Right lobe of liver (tissue), 6 donors: ENCODE data around the gene MT4. TPM values are rescaled to one million over a fixed set of nuclear protein-coding genes. Genes with fewer than 3 reads are reported as not detected.

Source experiments
- ATAC-seq, 4 donors: fragments of 200-7000 bp; cut with Tn5 transposase; one replicate each; pipeline ENCODE4 v1.9.1; 2020; ENCODE audit warnings: mild to moderate bottlenecking in 4 of 4, moderate library complexity in 4 of 4
- DNase-seq, 3 donors: peaks; one replicate each; pipeline ENCODE4 v3.0.0-alpha.2; 2020
- H3K27ac ChIP-seq, 3 donors: fragments of 200-600 bp; one replicate each; pipeline ENCODE4 v1.8.0; 2022
- H3K27me3 ChIP-seq, 2 donors: fragments of 200-600 bp; one replicate each; pipeline ENCODE4 v1.8.0; 2022
- H3K36me3 ChIP-seq, 4 donors: fragments of 200-600 bp; sonication (generic) in 1 of 4; one replicate each; pipeline versions ENCODE4 v1.5.1 to v1.8.0; 2017 to 2022; ENCODE audit warnings: control low read depth in 1 of 4
- H3K4me1 ChIP-seq, 4 donors: fragments of 200-600 bp; sonication (generic) in 1 of 4; one replicate each; pipeline versions ENCODE4 v1.5.1 to v1.8.0; 2017 to 2022; ENCODE audit warnings: control low read depth in 1 of 4
- H3K4me3 ChIP-seq, 3 donors: fragments of 200-600 bp; one replicate each; pipeline ENCODE4 v1.8.0; 2022
- H3K9me3 ChIP-seq, 4 donors: fragments of 200-600 bp; sonication (generic) in 1 of 4; one replicate each; pipeline versions ENCODE4 v1.5.1 to v1.8.0; 2017 to 2022; ENCODE audit warnings: control low read depth in 1 of 4
- POLR2A ChIP-seq: fragments of 450-650 bp; IDR thresholded peaks from one replicate; pipeline ENCODE4 v1.6.1; 2017; ENCODE audit warnings: antibody characterized with exemption, mild to moderate bottlenecking
- WGBS: methylation state at CpG from one replicate; pipeline ENCODE4 v1.1.6; 2018; ENCODE audit warnings: low coverage, low lambda C conversion rate; ENCODE audit not compliant: insufficient coverage; ENCODE audit errors: missing lambda C conversion rate; 5-methylcytosine and 5-hydroxymethylcytosine counted together
- intact Hi-C, 2 donors: fragments of 100-400 bp; cut with DNase I; formaldehyde crosslinking; loops; one replicate each; pipeline versions ENCODE4 v1.11.2 to v1.14.1; 2022
- total RNA-seq, 6 experiments: library from RNA; depleted of rRNA in 2 of 6; stranded (reverse); fragments of >200 nt in 2 of 6; fragmentation: NEBNext Ultra II Directional in 3 of 6; extraction: Animal tissue kit (Norgen Biotek cat#: 25700) in 3 of 6; gene quantifications; one replicate each; pipeline versions ENCODE4 v1.1.0 to v1.2.4, GENCODE V29; 2016 to 2023
- TF ChIP-seq, protein P1 (sequence below), 4 donors: fragments of 200-600 bp in 3 of 4; fragments of 450-650 bp in 1 of 4; IDR thresholded peaks; one replicate each; pipeline versions ENCODE4 v1.5.1 to v1.8.0; 2016 to 2022; ENCODE audit warnings: antibody characterized with exemption in 4 of 4, mild to moderate bottlenecking in 2 of 4
- donor health status: DM: no; HTN: yes; CAD: no.
- donor health status: DM: no; HTN: no; CAD: no.
- donor health status: DM: no; HTN: no; CAD: no.
- donor health status: DM: no; HTN: yes; CAD: no.
- donor health status: DM: no; HTN: yes; CAD: no.

The MT4 gene
- total RNA-seq, 6 experiments from 2014 or later: not detected

DNA sequence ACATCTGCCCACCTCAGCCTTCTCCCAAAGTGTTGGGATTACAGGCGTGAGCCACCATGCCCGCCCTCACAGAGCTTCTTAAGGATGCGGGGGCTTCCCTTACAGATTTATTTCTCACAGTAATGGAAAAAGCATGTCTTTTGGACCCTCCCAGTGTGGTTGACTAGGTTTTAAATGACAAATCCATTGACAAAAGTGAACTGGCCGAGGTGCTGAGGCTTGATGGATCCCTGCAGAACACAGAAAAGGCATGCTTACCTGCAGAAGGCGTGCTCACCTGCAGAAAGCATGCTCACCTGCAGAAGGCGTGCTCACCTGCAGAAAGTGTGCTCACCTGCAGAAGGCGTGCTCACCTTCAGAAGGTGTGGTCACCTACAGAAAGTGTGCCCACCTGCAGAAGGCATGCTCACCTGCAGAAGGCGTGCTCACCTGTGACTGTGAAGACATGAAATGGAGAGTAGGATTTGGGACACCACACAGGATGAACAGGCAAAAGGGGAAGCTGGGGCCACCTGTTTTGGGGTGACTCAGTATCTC is 30.0 kb upstream of the MT4 start:
- Histone ChIP-seq H3K4me3 (no peak overlapping the region), H3K27ac (no peak overlapping the region), H3K4me1 (no peaks in the 10 kb centered on the region), H3K27me3 (no peaks in the 10 kb centered on the region), H3K9me3 (no peaks in the 10 kb centered on the region), H3K36me3 (no peaks in the 10 kb centered on the region)
- ATAC-seq: no peak
- WGBS: 80% methylated on average over 8 of the region's 8 CpGs
- TF ChIP-seq POLR2A: no peak
- TF ChIP-seq, protein P1, sequence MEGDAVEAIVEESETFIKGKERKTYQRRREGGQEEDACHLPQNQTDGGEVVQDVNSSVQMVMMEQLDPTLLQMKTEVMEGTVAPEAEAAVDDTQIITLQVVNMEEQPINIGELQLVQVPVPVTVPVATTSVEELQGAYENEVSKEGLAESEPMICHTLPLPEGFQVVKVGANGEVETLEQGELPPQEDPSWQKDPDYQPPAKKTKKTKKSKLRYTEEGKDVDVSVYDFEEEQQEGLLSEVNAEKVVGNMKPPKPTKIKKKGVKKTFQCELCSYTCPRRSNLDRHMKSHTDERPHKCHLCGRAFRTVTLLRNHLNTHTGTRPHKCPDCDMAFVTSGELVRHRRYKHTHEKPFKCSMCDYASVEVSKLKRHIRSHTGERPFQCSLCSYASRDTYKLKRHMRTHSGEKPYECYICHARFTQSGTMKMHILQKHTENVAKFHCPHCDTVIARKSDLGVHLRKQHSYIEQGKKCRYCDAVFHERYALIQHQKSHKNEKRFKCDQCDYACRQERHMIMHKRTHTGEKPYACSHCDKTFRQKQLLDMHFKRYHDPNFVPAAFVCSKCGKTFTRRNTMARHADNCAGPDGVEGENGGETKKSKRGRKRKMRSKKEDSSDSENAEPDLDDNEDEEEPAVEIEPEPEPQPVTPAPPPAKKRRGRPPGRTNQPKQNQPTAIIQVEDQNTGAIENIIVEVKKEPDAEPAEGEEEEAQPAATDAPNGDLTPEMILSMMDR (IDR thresholded peaks at IDR 0.05): no peak
- DNase-seq: no peak
- intact Hi-C loops: no loop called here

DNA sequence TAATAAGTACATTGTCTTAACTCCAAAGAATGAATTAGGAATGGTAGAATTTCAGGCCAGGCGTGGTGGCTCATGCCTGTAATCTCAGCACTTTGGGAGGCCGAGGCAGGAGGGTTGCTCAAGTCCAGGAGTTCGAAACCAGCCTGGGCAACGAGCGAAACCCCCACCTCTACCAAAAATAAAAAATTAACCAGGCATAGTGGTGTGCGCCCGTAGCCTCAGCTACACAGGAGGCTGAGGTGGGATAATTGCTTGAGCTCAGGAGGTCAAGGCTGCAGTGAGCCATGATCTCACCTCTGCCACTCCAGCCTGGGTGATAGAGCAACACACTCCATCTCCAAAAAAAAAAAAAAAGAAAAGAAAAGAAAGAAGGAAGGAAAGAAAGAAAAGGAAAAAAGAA is 26.5 kb upstream of the MT4 start:
- Histone ChIP-seq H3K27ac (no peak overlapping the region), H3K4me1 (no peaks in the 10 kb centered on the region), H3K9me3 (no peaks in the 10 kb centered on the region), H3K4me3 (no peak overlapping the region), H3K27me3 (no peaks in the 10 kb centered on the region), H3K36me3 (no peaks in the 10 kb centered on the region)
- DNase-seq (no peak), ATAC-seq (no peak)
- TF ChIP-seq POLR2A: no peak
- TF ChIP-seq, protein P1 (IDR thresholded peaks at IDR 0.05): no peak
- intact Hi-C loops: no loop called here
- 81% methylated on average over 7 of the region's 7 CpGs for WGBS

DNA sequence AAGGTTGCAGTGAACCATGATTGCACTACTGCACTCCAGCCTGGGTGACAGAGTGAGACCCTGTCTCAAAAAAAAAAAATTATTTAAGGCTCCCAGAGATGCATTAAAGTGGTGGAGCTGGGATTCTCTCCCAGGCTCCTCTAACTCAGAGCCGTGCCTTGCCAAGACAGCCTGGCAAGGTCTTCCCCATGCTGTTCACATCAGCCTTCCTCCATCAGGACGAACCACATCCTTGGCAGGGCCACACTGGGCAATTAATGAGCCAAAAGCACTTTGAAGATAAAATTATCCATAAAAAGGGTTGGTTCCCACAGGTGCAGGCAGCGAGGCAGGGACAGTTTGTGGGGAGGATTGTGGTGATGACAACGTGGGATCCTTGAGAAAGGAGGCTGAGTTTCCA is 25.2 kb upstream of the MT4 start:
- ATAC-seq: no peak
- H3K9me3 ChIP-seq: no peaks in the 10 kb centered on the region
- no peak overlapping the region for H3K27ac ChIP-seq
- no peak for DNase-seq
- no peaks in the 10 kb centered on the region for H3K4me1 ChIP-seq
- no peaks in the 10 kb centered on the region for H3K36me3 ChIP-seq
- H3K4me3 ChIP-seq: no peak overlapping the region
- H3K27me3 ChIP-seq: no peaks in the 10 kb centered on the region
- TF ChIP-seq, protein P1 (IDR thresholded peaks at IDR 0.05): no peak
- TF ChIP-seq POLR2A: no peak
- intact Hi-C loops: no loop called here
- WGBS: 72% methylated on average over 4 of the region's 4 CpGs

DNA sequence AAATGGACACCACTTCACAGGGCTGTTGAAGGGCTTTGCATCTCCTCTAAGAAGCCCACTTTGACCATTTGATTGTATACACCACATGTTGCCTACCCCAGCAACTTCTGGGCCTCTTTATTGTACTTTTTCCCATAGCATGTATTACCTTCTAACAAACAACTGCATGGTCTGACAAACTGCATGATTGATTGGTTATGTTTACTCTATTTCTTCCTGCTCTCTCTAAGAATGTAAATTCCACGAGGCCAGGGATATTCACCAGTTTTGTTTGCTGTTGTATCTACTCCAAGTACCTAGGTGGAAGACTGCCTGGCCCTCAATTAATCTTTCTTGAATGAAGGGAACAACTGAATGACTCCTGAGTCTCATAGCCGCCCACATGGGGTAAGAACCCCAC is 22.8 kb upstream of the MT4 start:
- intact Hi-C loops: no loop called here
- 10% methylated on average over 2 of the region's 2 CpGs for WGBS
- H3K27me3 ChIP-seq: no peaks in the 10 kb centered on the region
- no peaks in the 10 kb centered on the region for H3K4me1 ChIP-seq
- DNase-seq (no peak), ATAC-seq (no peak)
- no peaks in the 10 kb centered on the region for H3K36me3 ChIP-seq
- TF ChIP-seq, protein P1 (IDR thresholded peaks at IDR 0.05): no peak
- no peak overlapping the region for H3K27ac ChIP-seq
- H3K9me3 ChIP-seq: no peaks in the 10 kb centered on the region
- H3K4me3 ChIP-seq: no peak overlapping the region
